Measurements from ENCODE around the gene VPS13D.
A peak's percentile ranks its signal among the peaks of the same experiment; 100 is the strongest.
"Not testable (repeated sequence)": the region's sequence is repeated elsewhere in the genome, so short reads cannot be mapped to it uniquely, and the experiment has no call there.

VPS13D gene

GRCh38 chr1:12453400-12454343 is 223.8 kb downstream of the VPS13D start:
- DNase-seq: peak; percentile 65

- no peak for DNase-seq
These were observed 224.9 kb downstream of the VPS13D start for GRCh38 chr1:12454406-12455391.

GRCh38 chr1:12456081-12456480 is 226.3 kb downstream of the VPS13D start:
- not testable (repeated sequence) for DNase-seq

GRCh38 chr1:12456979-12457378 is 227.1 kb downstream of the VPS13D start:
- DNase-seq: no peak

- no peak for DNase-seq
These were observed 227.9 kb downstream of the VPS13D start for GRCh38 chr1:12457771-12458170.

DNA sequence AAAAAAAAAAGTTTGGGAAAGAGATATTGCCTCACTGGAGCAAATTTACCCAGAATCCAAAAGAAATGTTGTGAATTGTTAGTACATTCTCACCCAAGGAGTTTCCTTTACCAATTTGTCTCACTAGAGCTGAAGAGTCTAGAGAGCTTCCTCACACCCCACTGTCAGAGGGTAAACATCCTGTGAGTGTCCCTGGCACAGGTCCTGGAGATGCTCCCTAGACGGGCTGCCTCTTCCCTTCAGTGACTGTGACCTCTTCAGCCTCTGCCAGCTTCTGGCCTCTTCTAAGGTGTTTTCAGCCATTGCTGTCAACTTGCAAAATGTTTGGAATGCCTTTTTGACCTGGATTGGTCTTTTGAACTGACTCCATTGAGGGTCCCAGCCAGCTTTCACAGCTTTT is 228.7 kb downstream of the VPS13D start:
- peak; percentile 62 for DNase-seq

GRCh38 chr1:12460121-12460520 is 230.3 kb downstream of the VPS13D start:
- no peak for DNase-seq

DNA sequence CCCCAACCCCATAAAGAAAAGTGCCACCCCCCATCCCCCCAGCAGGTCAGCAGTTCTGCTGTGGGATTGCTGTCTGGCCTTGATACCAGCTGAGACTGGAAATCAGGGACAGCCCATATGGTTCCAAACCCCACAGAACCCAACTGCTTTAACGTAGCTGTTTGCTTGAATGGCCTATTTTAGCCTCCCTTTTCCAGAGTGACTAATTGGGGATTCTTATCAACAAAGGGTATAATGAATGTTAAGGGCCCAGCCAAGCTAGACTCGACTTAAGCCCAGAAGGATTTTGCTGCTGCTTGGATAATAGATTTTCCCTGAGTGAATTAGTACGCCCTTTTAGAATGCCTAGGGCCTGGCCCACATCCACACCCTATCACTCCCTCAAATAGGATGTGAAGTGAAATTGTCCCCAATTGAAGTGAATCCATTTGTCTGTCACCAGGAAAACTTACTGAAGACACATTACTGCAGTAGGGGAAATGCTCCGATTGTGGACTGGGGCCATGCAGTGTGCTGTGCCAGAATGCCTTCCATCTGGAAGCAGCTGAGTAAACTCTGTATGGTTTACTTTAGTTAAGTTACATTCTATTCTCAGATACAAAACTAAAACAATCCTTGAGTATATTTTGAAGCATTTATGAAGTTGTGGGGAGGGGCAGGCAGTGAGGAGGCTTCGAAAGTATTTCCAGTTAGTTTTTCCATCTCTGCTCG is 231.2 kb downstream of the VPS13D start:
- DNase-seq: no peak

- DNase-seq: no peak
These were observed 231.9 kb downstream of the VPS13D start for GRCh38 chr1:12461754-12462153.

DNA sequence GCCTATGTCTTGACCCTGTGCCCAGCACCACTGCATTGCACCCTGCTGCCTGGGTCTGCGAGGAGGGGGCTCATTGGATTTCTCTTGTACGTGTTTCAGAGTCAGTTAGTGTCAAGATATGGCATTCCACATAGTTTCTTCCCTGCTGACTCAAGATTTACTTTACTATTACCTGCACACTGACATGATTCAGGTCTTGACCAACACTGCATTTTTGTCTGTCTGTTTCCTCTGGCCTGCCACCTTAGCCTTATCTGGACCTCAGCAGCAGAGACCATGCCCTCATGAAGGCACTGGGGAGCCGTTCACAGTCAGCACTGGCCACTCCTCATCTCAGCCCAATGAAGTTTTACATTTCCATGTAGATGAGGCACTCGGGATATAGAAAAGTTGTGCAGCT is 232.8 kb downstream of the VPS13D start:
- no peak for DNase-seq

- no peak for DNase-seq
These were observed 234.2 kb downstream of the VPS13D start for GRCh38 chr1:12464045-12464461.

GRCh38 chr1:12464598-12465056 is 234.8 kb downstream of the VPS13D start:
- no peak for DNase-seq

- no peak for DNase-seq
These were observed 235.3 kb downstream of the VPS13D start for GRCh38 chr1:12465126-12465525.

- DNase-seq: no peak
These were observed 237.0 kb downstream of the VPS13D start for GRCh38 chr1:12466816-12467215.

DNA sequence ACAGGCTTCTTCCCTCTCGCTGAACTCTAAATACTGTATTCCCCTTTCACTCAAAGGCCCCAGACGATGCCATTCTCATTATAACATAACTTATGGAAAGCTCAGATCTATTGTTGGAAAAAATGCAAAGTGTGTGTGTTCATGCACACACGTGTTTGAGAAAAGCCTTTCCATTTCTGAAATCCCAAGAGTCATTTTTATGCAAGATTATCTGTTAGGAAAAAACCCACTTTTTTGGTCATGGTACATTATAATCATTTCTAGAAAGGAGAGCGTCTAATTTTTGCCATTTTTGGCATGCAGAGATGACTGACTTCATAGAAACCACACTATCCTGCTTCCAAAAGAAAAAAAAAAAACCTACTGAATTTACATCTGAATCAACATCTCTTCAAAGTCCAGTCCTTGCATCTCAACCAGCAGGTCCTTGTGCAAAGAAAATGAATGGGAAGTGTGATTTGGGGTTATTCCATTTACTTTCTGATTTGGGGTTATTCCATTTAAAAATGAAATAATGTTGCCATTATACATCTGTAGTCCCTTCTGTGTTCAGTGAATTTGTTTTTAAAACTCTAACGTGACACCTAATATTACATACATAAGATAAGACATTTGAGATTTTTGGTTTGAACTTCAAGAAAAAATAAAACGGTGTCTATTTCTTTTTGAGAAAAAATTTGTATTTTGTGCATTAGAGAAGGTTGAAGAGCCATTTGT is 237.9 kb downstream of the VPS13D start:
- DNase-seq: no peak

DNA sequence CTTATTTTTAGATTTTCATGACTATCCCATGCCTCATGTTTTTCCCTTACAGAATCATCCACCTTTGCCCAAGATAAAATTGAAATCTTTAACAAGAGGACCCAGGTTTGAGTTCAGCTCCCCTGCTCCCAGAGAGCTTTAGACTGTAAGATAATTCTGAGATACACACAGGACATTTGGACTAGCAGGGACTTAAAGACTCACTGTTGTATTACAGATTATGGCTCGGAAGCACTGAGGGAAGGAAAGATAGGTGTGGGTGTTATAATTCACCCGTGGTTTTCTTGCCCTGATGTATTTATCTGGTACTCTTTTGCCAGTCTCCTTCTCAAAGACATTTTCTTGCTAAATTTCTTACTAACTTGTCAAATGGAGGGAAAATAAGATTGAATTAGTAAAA is 238.5 kb downstream of the VPS13D start:
- no peak for DNase-seq

DNA sequence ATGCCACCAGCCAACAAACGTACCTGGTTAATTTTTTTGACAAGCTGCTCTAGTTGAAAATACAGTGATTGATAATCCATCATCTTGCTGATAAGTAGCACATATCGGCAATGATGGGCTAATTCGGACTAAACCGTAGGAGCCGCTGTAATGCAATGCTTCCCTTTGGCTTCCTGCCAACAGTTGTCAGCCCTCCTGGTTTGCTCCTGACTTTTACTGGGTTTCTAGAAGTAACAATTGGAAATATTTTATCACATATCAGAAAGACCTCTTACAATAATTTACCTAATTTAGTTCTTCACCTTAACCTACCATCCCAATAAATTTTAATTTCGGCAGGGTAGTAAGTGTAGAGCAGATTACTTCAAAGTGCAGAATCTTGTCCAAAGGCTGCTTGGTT is 239.7 kb downstream of the VPS13D start:
- DNase-seq: no peak

GRCh38 chr1:12469990-12470389 is 240.2 kb downstream of the VPS13D start:
- DNase-seq: no peak

DNA sequence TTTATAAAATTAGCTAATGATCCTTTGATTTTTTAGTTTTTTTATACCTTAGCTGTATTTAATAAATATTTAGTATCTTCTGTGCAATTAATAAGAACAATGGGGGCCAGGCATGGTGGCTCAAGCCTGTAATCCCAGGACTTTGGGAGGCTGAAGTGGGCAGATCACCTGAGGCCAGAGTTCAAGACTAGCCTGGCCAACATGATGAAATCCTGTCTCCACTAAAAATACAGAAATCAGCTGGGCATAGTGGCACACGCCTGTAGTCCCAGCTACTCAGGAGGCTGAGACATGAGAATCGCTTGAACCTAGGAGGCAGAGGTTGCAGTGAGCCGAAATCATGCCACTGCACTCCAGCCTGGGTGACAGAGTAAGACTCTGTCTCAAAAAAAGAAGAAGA is 241.1 kb downstream of the VPS13D start:
- DNase-seq: not testable (repeated sequence)

- DNase-seq: no peak
These were observed 242.4 kb downstream of the VPS13D start for GRCh38 chr1:12472156-12472797.

DNA sequence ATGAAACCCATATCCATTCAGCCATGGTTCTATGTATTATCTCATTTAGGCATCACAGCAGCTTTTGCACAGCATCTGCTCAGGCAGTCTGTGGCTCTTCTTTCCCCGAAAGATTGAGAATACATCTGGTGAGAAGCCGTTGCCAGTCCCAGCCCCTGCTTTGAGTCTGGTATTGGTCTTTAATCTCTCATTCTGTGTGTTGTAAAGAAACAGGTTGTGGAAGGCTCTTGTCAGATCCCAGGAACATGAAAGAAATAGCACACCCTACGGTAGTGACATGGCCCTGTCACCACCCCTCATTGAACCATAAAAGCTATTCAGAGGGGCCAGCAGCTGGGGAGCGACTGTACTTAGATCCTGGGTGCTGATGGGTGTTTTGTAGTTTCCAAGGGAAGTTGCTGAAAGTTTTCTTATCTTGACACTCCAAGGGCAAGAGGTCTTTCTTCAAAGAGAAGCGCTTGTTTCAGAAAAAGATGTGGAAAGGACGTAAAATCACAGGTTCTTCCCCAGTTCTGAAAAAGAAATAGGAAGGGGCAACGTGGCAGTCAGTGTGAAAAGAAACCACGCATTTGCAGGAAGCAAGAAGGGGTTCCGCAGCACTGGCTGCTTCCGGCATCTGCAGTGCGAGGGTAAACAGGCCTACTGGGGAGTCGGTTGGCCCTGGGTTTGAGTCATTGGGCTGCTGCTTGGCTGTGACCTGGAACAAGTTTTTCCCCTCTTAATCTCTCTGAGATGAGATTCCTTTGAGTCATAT is 243.1 kb downstream of the VPS13D start:
- peak; percentile 86 for DNase-seq
